Measurements from ENCODE around the gene PTPRK.

GRCh38 chr6:128333581-128334223, 186.7 kb downstream of the PTPRK start:
- TF ChIP-seq TARDBP (IDR thresholded peaks at IDR 0.05), result no peak
- no peak for TF ChIP-seq SP1 (IDR thresholded peaks at IDR 0.05)
- TF ChIP-seq BHLHE40 (IDR thresholded peaks at IDR 0.05; ENCODE audit: borderline replicate concordance), result no peak
- TF ChIP-seq SUZ12 (IDR thresholded peaks at IDR 0.05), result no peak
- no peak for TF ChIP-seq FOXA1 (IDR thresholded peaks at IDR 0.05)
- no peak for TF ChIP-seq NFRKB (IDR thresholded peaks at IDR 0.05)
- no peak for TF ChIP-seq FOXK2 (IDR thresholded peaks at IDR 0.05)
- TF ChIP-seq ARNT (IDR thresholded peaks at IDR 0.05), result no peak
- TF ChIP-seq FOXM1 (IDR thresholded peaks at IDR 0.05; ENCODE audit: borderline replicate concordance), result no peak
- no peak for TF ChIP-seq PKNOX1 (IDR thresholded peaks at IDR 0.05)
- no peak for TF ChIP-seq L3MBTL2 (conservative IDR thresholded peaks at IDR 0.05)
- TF ChIP-seq CTBP1 (IDR thresholded peaks at IDR 0.05; ENCODE audit: borderline replicate concordance), result no peak
- no peak for TF ChIP-seq ZNF384 (IDR thresholded peaks at IDR 0.05)

Measured in HEK293T (cell line).